Pancreas (tissue), 10 donors: ENCODE results near the gene RAI2. TPM values are rescaled to one million over a fixed set of nuclear protein-coding genes. Genes with fewer than 3 reads are reported as not detected.

Experiments used
- ATAC-seq, 4 donors: fragments of 200-7000 bp; cut with Tn5 transposase; one replicate each; pipeline versions ENCODE4 v1.8.0 to v1.9.1; 2020; ENCODE audit warnings: mild to moderate bottlenecking in 4 of 4, moderate library complexity in 4 of 4
- DNase-seq, 6 donors: peaks; one replicate each; pipeline ENCODE4 v3.0.0-alpha.2; 2020
- FAIRE-seq: peaks from 2 replicates; lab custom pipeline; 2012; peaks lifted over from hg19 to GRCh38; lab: Jason Lieb, UNC
- H3K27ac ChIP-seq, 4 donors: fragments of 200-600 bp; sonication (generic); 1 replicate in 3 of 4; 2 replicates in 1 of 4; pipeline versions ENCODE4 v1.5.0 to v1.8.0; 2020
- H3K27me3 ChIP-seq, 4 donors: fragments of 200-600 bp; one replicate each; pipeline ENCODE4 v1.8.0; 2021
- H3K36me3 ChIP-seq, 3 donors: fragments of 200-600 bp; sonication (generic) in 1 of 3; one replicate each; pipeline versions ENCODE4 v1.5.0 to v1.8.0; 2020 to 2021
- H3K4me1 ChIP-seq, 3 donors: fragments of 200-600 bp; one replicate each; pipeline ENCODE4 v1.8.0; 2021
- H3K4me3 ChIP-seq, 4 donors: fragments of 200-600 bp; sonication (generic) in 2 of 4; one replicate each; pipeline versions ENCODE4 v1.5.0 to v1.8.0; 2020 to 2021
- H3K9me3 ChIP-seq, 4 donors: fragments of 200-600 bp; one replicate each; pipeline ENCODE4 v1.8.0; 2021
- WGBS, 2 donors: extraction: QIAGEN DNeasy Blood & Tissue Kit; methylation state at CpG; one replicate each; pipeline ENCODE4 v1.1.7; 2013; 5-methylcytosine and 5-hydroxymethylcytosine counted together
- intact Hi-C, 3 donors: fragments of 100-400 bp; cut with DNase I; formaldehyde crosslinking; loops; one replicate each; pipeline versions ENCODE4 v1.11.1 to v1.14.2; 2022
- polyA plus RNA-seq, 2 donors: library from polyadenylated mRNA; stranded (reverse); fragments of 200-250 nt; gene quantifications; one replicate each; pipeline ENCODE4 v1.2.3, GENCODE V29; 2013
- total RNA-seq, 6 donors: library from RNA; stranded (reverse); fragmentation: NEBNext Ultra II Directional in 4 of 6; extraction: Animal tissue kit (Norgen Biotek cat#: 25700) in 4 of 6; gene quantifications; one replicate each; pipeline versions ENCODE4 v1.2.1 to v1.2.4, GENCODE V29; 2021 to 2023
- TF ChIP-seq, protein P1 (sequence below), 4 donors: fragments of 200-600 bp; sonication (generic) in 3 of 4; IDR thresholded peaks; one replicate each; pipeline versions ENCODE4 v1.5.0 to v1.8.0; 2021; ENCODE audit warnings: antibody characterized with exemption in 4 of 4
- donor health status: healthy with polysubstance abuse.
- donor health status: DM: no; HTN: no; CAD: no; lungs with moderate emphysema.
- donor health status: DM: no; HTN: no; CAD: no.
- donor health status: control.
- donor health status: control.
- donor health status: Bipolar disorder and iron deficiency.
- donor health status: DM: yes; HTN: yes; CAD: no.
- donor health status: DM: no; HTN: no; CAD: no.
- donor health status: DM: no; HTN: no; CAD: no.
- donor health status: DM: yes; HTN: yes; CAD: no.

Gene RAI2
- total and polyA plus RNA-seq, 8 donors, result 5.2 to 14.7 (median 7.2) TPM

DNA sequence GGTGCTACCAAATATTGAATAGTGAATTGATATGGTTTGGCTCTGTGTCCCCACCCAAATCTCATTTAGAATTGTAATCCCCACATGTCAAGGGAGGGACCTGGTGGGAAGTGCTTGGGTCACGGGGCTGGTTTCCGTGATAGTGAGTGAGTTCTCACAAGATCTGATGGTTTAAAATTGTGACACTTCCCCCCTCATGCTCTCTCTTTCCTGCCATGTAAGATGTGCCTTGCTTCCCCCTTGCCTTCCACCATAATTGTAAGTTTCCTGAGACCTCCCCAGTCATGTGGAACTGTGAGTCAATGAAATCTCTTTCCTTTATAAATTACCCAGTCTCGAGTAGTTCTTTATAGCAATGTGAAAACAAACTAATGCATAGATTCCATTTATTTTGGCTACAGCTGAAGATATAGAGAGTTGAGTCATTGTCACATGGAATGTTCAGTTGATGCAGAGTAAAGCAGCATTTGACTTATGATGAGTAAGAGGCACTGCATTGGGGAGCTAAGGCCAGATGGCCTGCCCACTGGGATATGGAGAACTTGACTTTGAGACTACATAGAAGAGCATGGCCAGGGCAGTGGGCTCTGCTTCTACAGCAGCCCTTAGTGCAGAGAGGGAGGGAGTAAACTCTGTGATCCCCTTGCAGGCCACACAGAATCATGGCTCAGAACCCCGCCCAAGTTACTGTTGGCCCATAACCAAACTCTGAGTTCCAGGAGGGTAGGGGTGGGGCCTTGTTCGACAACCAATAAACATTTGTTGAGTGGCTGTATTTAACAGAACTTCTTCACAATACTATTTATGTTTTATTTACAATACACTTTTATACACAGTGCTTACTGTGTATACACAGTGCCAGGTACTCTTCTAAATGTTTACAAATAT is 34.2 kb downstream of the RAI2 start:
- Histone ChIP-seq H3K9me3 (no peaks in the 10 kb centered on the region), H3K27me3 (no peaks in the 10 kb centered on the region), H3K4me3 (no peak overlapping the region), H3K4me1 (no peaks in the 10 kb centered on the region), H3K36me3 (no peaks in the 10 kb centered on the region), H3K27ac (no peak overlapping the region)
- WGBS, 2 donors, result 62 to 86% methylated on average over 5 of the region's 5 CpGs
- FAIRE-seq, result no peak
- TF ChIP-seq, protein P1, sequence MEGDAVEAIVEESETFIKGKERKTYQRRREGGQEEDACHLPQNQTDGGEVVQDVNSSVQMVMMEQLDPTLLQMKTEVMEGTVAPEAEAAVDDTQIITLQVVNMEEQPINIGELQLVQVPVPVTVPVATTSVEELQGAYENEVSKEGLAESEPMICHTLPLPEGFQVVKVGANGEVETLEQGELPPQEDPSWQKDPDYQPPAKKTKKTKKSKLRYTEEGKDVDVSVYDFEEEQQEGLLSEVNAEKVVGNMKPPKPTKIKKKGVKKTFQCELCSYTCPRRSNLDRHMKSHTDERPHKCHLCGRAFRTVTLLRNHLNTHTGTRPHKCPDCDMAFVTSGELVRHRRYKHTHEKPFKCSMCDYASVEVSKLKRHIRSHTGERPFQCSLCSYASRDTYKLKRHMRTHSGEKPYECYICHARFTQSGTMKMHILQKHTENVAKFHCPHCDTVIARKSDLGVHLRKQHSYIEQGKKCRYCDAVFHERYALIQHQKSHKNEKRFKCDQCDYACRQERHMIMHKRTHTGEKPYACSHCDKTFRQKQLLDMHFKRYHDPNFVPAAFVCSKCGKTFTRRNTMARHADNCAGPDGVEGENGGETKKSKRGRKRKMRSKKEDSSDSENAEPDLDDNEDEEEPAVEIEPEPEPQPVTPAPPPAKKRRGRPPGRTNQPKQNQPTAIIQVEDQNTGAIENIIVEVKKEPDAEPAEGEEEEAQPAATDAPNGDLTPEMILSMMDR (IDR thresholded peaks at IDR 0.05), result no peak
- ATAC-seq, result no peak
- DNase-seq, result no peak
- intact Hi-C loops, result no loop called here

DNA sequence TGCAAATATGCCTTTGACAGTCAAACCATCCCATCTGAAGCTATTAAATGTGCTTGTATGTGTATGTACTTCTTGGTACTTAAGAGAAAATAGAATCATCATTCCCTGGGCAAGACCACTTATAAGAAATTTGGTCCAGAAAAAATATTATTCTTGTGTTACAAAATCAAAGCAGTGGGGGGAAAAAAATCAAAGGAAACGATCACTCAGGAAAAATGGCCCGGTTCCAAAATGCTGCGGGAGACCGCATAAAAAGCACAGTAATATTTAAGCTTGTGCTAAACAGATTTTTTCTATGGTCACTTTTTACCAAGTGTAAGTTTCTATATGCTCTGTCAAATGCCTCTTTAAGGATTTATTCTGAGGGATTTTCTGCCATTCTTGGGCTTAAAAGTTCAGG is 36.1 kb downstream of the RAI2 start:
- ATAC-seq (no peak), FAIRE-seq (no peak), DNase-seq (no peak)
- no peak overlapping the region for H3K27ac ChIP-seq
- WGBS, 2 donors, result 72 to 73% methylated on average over 4 of the region's 4 CpGs
- H3K4me1 ChIP-seq, result no peaks in the 10 kb centered on the region
- H3K27me3 ChIP-seq, result no peaks in the 10 kb centered on the region
- intact Hi-C loops, result no loop called here
- TF ChIP-seq, protein P1 (IDR thresholded peaks at IDR 0.05), result no peak
- H3K36me3 ChIP-seq, result no peaks in the 10 kb centered on the region
- no peak overlapping the region for H3K4me3 ChIP-seq
- H3K9me3 ChIP-seq, result no peaks in the 10 kb centered on the region

DNA sequence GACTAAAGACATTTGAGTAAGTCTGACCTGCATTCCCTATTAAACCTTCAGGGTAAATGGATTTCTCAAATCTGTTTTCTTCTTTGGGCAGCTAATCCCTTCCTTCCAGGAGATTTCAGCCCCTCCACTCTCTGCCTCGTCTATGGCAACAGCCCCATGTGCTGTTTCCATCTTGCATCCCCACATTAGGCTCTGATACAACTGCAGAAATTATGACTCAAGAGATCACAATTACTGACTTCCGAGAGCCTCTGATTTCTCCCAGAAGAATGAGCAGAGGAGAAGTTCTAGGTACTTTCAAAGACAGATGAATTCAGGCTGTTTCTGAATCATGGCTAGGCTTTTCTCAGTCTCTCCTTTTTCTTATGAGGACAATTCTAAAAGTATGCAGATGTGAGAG is 38.7 kb downstream of the RAI2 start:
- ATAC-seq (no peak), DNase-seq (no peak), FAIRE-seq (no peak)
- Histone ChIP-seq H3K4me3 (no peak overlapping the region), H3K9me3 (no peaks in the 10 kb centered on the region), H3K27ac (no peak overlapping the region), H3K27me3 (no peaks in the 10 kb centered on the region), H3K4me1 (no peaks in the 10 kb centered on the region), H3K36me3 (no peaks in the 10 kb centered on the region)
- WGBS, 2 donors, result 56 to 83% methylated on average over 2 of the region's 2 CpGs
- intact Hi-C loops, result no loop called here
- TF ChIP-seq, protein P1 (IDR thresholded peaks at IDR 0.05), result no peak

DNA sequence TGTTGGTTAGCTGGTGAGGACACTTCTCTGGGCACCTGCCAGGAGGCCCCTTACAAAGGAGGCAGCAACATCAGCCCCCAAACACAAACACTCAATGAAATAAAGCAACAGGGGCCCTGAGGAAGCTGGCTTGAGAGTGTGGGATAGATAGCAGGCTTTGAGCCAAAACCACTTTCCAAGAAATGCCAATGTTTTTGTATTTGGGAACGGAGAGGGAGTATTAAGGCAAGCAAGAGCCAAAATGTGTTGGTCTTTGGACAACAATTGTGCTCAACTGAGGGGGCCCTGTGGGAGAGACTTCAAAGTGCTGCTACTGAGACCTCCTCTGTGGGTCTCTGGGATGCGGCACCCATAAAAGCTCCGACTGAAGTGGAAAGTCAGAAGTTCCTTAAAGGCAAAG is 41.0 kb downstream of the RAI2 start:
- Histone ChIP-seq H3K27me3 (no peaks in the 10 kb centered on the region), H3K4me1 (no peaks in the 10 kb centered on the region), H3K36me3 (no peaks in the 10 kb centered on the region), H3K27ac (no peak overlapping the region), H3K4me3 (no peak overlapping the region), H3K9me3 (no peaks in the 10 kb centered on the region)
- TF ChIP-seq, protein P1 (IDR thresholded peaks at IDR 0.05), result no peak
- intact Hi-C loops, result no loop called here
- WGBS, 2 donors, result 44 to 60% methylated on average over 3 of the region's 3 CpGs
- no peak for ATAC-seq
- DNase-seq, result no peak
- FAIRE-seq, result no peak

DNA sequence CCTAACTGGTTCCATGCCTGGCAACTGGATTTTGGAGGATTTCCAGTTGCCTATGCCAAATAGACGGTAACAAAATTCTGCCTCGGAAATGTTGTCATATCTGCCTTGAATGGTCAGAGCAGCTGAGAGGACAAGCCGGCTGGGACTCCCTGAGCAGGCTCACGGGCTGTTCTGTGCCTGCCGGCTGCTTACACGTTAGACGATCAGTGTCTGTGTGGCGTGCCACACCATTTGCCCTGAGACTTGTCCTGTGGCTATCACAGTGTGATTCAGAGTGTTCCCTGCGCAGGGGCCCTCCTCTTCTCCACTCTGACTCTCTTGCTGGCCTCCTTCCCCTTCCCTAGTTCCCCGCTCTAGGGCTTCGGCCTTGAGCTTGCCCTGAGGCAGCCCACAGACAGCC is 42.4 kb downstream of the RAI2 start:
- TF ChIP-seq, protein P1 (IDR thresholded peaks at IDR 0.05), result no peak
- no peak overlapping the region for H3K27ac ChIP-seq
- no peaks in the 10 kb centered on the region for H3K27me3 ChIP-seq
- intact Hi-C loops, result no loop called here
- no peak overlapping the region for H3K4me3 ChIP-seq
- no peaks in the 10 kb centered on the region for H3K36me3 ChIP-seq
- no peak for FAIRE-seq
- no peak for DNase-seq
- H3K9me3 ChIP-seq, result no peaks in the 10 kb centered on the region
- no peak for ATAC-seq
- H3K4me1 ChIP-seq, result no peaks in the 10 kb centered on the region
- 79 to 81% methylated on average over 11 of the region's 11 CpGs for WGBS, 2 donors
